Measurements from ENCODE around the gene CD151.

Gene CD151

DNA sequence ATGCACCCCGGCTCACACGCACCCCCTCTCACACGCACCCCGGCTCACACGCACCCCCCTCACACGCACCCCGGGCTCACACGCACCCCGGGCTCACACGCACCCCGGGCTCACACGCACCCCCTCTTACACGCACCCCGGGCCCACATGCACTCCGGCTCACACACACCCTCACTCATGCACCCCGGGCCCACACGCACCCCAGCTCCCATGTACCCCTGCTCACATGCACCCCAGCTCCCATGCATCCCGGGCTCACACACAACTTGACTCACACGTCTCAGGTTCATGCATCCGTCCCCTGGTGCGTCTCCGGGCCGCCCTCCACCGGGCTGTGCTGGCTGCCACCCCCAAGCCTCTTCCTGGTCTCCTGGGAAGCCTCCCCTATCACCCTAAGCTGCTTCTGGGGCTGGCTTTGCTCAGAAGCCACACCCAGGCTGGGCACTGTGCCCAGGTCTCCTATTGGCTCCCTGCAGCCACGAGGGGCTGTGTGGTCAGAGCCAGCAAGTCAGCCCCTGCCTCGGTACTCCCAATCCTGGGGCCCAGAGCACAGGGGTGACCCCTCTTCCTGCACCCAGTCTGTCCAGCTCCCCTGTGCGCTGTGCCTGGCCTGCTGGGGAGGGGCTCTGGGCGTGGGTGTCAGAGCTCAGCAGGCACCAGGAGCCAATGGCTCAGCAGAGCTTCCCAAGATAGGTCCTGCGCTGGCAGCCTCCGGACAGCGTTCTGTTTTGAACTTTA is 26.8 kb downstream of the CD151 start:
- DNase-seq, result no peak

DNA sequence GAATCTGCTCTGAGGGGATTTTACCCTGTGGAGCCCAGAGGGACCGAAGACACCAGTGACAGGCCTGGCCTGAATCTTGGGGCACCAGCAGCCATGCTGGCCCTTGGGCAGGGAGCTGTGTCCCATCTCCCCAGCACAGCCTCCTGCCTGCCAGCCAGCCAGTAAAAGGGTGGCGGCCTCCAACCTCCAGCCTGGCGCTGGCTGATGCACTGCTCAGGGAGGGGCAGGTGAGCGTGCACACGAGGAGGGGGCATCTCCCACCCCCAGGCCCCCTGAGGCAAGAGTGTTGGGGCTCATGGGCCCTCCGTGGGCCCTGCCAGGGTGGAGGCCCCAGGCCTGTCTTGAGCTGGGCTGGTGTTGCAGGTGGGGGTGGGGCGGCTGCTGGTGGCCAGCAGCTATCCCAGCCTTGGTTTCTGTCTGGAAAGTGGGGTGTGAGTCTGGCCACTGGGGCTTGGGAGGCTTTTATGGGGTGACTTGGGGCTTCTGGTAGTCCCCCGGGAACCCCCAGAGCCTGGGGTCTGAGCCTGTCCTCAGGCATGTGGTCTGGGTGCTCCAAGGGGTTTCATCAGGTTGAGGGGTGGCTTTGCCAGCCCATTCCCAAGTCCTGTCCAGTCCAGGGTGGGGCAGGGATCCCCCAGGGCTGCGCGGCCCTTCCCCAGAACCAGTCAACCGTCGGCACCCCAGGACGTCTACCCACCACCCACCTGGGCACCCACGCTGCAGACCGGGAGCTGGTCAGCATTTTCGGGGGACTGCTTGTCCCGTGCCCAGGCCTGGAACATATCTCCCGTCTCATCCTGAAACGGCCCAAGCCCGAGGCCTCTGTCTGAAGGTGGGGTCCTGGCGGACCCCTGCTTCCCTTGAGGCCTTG is 27.7 kb downstream of the CD151 start:
- no peak for DNase-seq

DNA sequence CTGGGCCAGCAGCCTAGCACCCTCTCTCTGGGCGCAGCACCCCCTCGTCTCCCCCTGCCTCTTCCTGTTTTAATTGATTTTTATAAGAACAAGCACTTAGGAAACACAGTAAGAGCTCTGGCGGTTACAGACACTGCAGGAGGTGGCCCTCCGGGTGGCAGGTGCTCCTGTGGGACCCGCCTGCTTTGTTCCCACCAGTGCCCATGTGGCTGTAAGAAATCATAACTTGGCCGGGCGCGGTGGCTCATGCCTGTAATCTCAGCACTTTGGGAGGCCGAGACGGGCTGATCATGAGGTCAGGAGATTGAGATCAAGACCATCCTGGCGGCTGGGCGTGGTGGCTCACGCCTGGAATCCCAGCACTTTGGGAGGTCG is 28.3 kb downstream of the CD151 start:
- no peak for DNase-seq

DNA sequence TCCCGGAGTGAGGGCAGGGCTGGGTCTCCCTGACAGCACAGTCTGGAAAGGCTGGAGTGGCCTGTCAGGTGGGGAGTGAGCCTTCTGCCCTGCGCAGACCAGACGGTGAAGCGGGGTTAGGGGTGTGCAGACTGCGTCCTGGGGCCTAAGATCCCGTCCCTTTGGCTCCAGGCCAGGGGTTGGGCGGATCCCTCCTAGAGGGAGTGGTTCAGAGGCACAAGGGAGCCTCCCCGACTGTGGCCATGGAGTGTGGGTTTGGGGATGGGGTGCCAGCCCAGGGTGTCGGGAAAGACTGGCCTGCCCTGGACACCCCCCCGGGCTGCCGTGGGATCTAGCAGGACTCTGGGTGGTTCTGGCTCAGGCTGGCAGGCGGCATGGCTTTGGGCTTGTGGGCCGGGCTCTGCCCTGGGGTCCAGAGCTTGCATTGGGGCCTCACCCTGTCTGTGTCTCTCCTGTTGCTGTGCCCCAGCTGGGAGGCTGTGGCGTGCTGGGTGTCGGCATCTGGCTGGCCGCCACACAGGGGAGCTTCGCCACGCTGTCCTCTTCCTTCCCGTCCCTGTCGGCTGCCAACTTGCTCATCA is 29.4 kb downstream of the CD151 start:
- no peak for DNase-seq

DNA sequence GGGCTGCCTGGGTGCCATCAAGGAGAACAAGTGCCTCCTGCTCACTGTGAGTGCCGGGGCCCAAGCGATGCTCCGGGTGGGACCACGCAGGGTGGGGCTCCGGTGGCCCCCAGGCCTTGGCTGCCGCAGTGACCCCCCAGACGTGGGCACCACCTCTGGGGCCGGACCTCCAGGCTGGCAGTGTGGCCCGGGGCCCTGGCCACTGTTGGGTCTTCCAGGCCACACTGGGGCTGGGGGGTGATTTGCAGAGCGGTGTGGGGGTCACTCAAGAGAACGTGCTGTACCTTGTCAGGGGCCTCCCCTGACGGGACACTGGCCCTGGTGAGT is 29.9 kb downstream of the CD151 start:
- DNase-seq, result no peak

DNA sequence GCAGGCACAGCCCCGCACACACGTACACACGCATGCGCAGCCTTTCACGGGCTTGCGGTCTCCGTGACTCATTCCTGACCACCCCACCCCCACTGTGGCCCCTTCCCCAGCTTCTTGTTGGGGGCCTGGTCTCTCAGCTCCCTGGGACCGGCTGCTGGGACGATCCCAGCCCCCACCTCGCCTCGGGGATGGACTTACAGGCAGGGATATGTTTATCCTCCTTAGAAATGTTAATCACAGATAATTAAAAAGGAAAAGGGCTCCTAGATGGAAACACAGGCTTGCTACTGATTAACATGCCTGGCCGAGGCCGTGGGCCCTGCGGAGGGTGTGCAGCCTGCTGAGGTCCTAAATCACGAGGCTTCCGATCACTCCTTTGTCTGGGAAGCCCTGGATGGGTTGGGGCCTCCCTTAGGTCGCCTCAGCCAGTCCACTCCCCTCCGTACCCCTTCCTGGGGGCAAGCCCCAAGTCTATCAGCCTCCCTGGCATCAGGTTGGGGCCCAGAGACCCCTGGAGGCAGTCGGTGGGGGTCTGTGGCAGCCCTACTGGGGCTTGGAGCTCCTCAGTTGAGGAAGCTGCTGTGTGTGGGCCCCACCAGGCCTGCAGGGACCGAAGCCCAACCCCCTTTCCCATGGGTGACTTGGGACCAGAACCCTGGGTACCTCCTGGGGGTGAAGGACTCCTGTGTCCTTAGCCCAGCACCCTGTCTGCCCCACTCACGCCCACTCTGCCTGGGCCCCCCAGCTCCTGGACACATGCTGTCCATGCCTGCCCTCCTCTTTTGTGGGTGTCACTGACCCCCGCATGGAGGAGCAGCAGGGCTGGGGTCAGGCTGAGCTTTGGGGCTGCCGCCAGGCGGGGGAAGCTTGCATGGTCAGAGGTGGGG is 30.5 kb downstream of the CD151 start:
- no peak for DNase-seq

DNA sequence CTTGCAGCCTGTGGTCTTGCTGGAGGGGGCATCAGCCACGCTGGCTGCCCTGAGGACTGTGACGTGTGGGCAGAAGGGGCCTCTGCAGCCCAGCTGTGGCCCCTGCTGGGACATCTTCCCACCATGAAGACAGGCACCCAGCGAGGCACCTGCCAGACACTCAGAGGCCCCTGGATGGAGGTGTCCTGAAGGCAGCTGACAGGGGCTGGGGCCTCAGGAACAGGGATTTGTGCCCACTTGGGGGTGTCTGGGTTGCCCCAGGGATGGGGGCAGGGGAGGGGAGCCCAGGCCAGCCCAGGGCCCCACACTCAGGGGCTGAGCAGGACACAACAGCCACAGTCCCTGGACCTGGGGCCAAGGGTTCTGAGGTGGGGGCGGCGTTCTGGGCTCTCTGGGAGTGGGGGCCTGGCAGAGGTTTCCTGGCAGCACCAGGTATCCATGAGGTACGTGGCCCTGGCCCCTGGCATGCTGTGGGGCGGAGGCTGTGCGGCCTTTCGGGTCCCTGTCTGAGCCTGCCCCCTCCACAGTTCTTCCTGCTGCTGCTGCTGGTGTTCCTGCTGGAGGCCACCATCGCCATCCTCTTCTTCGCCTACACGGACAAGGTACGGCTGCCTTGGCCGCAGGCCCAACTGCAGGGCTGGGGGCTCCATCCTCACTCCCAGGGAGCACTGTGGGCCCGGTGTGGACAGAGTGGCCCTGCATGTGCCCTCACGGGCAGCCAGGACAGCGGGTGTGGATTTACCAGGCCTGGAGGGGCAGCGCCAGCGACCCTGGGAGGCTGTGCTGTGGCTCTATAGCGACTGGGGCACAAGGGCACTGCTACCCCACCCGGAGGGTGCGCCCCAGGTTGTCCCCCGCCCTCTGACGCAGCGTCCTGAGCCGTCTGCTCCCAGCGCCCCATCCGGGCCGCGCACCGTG is 31.4 kb downstream of the CD151 start:
- DNase-seq, result no peak

DNA sequence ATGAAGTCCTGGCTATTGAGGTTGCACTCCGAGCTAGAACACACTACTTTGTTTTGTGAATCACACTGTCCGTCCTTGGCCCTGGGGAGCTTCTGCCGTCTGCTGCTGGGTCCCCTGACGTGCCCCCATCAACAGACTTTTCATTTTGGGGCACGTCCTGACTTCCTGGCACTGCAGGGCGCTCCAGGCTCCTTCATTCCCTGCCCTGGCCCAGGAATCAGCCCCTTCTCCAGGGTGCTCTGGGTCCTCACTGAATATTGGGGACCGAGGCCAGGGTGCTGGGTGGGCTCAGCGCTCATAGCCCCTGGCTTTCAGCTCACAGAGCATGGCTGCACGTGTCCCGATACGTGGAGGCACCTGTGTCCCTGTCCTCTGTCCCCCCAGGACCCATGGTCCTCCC is 32.1 kb downstream of the CD151 start:
- DNase-seq, result no peak

DNA sequence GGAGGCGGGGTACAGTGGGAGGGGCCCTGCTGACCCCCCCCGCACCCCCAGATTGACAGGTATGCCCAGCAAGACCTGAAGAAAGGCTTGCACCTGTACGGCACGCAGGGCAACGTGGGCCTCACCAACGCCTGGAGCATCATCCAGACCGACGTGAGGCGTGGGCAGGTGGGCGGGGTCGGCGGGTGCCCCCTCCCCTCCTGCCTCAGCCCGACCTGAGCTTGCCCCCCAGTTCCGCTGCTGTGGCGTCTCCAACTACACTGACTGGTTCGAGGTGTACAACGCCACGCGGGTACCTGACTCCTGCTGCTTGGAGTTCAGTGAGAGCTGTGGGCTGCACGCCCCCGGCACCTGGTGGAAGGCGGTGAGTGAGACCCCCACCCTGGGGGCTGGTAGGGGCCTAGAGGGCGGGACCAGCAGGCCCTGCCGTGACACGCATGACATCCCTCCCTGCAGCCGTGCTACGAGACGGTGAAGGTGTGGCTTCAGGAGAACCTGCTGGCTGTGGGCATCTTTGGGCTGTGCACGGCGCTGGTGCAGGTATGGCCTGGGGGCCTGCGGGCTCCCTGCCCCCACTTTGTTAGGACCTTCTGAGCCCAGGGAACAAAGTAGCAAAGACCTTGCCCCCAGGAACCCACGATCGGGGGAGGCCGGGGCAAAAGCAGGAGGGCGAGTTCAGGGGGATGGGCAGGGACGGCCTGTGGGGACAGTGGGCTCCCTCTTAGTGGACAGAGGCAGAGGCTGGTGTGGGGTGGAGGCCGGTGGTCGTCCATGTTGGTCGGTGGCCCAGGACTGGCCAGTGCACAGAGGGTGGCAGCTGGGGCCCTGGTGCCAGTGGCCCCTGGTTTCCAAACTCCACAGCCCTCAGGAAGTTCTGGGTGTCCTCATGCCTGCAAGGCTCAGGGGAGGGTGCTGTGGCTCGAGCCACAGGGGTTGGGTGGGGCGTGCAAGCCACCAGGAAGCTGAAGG is 33.0 kb downstream of the CD151 start:
- no peak for DNase-seq

DNA sequence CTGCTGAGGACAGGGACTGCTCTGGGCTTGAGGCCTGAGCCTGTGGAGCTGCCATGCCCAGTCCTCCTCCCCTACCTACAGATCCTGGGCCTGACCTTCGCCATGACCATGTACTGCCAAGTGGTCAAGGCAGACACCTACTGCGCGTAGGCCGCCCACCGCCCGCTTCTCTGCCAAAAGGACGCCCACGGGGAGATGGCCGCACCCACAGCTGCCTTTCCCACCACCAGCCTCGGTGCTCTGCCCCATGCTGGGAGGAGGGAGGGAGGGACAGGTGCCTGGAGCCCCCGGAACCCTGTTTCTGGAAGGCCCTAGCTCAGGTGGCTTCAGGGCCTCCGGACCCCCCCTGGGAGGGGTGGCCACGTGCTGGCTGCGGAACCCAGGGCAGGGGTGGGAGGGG is 33.7 kb downstream of the CD151 start:
- DNase-seq, result no peak

DNA sequence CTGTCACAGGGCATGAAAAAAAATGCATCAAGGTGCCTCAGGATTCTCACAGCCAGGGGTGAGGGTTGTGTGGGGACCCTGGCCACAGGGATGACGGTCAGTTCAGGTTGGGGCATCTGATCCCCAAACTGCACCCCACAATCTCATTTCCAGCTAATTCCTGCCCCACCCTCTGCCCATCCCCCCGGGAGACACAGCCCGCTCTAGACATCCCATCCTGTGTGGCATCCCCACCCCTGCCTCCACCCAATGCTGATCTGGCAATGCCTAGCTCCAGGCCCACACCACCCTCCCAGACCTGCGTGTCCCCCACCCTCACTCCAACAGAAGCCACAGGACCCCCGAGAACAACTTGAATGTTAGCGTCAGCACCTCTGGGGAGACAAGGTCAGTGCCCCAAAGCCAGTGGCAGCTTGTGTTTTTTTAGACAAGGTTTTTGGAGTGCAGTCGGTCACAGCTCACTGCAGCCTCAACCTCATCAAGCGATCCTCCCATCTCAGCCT is 35.2 kb downstream of the CD151 start:
- no peak for DNase-seq

DNA sequence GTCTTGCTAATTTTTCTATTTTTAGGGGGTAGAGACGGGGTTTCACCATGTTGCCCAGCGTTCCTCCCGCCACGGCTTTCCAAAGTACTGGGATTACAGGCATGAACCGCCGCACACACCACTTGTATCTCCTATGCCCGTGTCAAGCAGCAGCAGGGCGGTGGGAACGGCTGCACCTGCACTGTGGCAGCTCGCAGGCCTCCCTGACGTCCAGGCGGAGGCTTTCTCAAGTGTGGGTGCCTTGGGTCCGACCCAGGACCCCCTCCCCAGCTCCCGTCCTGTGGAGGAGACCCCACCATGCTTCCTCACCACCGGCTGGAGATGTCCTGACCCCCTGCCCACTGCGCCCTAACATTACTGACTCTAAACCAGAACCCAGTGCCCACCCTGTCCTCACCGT is 35.6 kb downstream of the CD151 start:
- DNase-seq, result no peak

DNA sequence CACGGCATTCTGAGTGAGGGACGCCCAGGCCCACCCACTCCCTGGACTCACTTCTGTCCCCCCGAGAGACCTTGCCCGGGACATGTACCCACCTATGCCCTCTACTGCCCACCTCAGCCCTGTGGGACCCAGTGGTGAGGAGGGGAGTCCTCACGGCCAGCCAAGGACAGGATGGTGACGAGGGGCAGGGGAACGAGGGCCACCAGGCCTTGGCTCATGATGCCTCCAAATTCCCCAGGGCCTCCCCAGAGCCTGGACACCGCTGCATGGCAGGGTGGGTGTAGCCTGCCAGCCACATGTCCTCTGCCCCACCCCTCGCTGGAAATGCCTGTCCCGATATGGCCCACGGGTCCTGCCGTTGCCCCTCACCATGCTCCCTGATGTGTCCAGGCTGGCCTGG is 36.0 kb downstream of the CD151 start:
- no peak for DNase-seq

DNA sequence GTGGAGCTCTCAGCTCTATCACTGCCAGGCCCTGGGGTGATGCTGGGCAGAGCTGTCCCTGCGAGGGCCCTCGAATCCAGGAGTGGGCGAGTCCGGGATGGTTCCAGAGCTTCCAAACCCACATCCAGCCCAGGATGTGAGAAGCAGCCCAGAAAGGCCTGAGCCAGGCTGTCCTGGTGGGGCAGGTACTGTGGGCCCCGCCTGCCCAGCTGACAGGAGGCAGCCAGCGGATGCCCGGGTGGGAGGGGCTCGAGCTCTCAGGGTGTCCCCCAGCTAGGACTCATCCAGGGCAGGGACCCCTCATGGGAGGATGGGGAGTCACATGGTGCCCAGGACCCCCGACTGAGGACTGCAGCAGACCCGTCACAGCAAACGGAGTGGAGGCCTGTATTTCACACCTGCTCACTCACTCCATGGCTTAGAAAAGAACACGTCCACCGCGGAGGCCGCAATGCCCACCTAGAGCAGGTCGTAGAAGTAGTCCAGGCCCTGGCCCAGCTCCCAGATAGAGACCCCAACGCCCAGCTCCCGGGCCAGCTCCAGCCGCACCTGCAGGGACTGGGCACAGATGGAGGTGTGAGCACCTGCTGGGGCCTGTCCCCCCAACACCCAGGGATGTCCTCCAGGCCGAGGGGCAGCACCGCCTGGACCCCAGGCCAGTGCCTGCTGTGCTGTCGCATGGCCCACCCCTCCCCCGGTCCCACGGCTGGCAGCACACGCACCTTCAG is 36.8 kb downstream of the CD151 start:
- no peak for DNase-seq

DNA sequence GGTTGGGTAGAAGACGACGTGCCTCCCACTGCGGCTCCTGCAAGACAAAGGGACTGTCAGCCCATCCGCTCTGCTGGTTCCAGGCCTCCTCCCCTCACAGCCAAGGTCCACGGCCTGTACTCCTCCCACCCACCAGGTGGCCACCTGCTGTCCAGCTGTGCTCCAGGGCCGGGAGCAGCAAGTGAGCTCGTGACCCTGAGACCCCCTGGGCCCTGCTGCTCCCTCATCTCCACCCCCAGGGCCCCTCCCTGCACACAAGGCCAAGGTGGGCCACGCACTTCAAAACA is 37.3 kb downstream of the CD151 start:
- DNase-seq, result no peak

DNA sequence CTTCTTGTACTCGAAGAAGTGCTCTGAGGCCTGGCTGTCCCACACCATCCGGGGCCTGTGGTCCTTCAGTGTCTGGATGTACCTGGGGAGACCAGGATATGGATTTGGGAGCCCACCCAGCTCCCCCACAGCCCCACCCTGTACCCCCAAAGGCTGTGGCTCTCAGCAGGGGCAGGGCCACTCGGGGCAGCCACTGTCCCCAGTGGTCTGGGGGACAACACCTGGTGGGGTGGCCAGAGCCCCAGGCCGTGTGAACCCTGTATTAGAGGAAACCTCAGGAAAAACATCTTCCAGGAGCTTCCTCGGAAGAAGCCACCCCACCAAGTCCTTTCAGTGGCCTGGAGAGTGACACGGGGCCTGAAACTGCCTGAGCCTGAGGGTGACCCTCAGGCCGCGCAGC is 37.7 kb downstream of the CD151 start:
- DNase-seq, result no peak

DNA sequence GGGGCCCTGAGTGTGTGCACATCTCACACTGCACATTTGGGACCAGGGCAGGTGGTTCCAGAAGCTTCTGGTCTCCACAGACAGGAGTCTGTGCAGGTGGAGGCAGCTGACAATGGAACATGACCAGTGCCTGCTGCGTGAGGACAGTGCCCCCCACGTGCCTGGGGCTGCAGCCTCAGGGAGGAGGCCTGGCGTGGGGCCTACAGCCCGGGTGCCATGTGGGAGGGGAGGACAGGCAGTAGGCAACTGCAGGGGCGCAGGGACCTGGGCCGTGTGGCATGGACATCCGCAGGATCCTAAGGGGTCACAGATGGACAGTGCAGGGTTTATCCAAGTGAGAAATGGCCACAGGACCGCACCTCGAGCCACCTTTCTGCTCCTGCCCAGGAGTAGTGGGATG is 38.7 kb downstream of the CD151 start:
- no peak for DNase-seq

DNA sequence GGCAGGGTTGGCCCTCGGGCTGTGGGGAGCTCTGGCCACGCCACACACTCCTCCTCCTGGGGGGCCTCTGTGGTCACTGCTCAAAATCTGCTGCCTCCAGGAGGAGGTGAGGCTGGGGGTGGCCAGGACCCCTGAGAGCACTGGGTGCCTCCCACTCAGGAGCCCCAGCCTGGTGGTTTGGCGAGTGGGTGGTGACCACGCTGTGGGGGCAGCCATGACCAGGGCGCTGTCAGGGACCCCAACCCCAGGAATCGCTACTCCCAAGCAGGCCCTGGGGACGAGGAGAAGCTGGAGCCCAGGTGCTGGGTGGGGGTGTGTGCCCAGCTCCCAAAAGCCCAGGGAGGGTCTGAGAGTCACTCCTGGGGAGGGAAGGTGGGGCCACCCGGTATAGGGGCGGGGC is 40.0 kb downstream of the CD151 start:
- DNase-seq, result no peak

DNA sequence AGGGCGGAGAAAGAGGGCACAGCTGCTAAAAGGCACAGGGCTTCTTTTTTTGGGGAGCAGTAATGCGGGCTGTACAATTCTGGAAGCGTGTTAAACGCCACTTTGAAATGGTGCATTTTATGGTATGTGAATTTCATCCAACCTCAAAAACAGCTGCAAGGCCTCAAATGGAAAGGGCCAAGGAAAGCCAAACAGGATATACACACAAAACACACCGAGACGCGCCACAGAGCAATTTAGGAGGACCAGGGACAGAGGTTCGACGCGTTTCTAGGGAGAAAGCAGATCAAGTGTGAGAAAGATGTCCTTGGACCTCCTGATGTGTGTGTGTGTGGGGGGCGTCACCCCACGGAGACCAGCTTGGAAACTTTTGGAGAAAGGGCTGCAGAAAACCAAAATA is 41.0 kb downstream of the CD151 start:
- DNase-seq, result no peak

DNA sequence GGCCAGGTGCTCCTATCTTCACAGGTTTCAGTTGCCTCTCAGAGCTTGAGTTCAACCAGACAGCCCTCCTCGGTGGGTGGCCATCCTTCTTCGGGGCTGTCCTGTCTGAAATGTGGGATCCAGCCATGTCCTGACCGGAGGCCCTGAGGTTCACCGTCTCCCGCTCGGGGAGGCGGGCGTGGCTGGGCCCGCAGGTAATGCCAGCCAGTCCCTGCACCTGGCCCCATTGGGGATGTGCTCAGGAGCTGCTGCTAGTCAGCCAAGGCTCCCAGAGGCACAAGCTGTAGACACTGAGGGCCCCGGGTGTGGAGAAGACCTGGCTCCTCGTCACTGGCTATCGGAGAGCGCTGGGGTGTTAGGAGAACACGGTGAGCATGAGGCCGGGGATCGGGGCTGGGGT is 42.5 kb downstream of the CD151 start:
- no peak for DNase-seq

Measured in activated CD4-positive, alpha-beta T cell treated with anti-CD3 and anti-CD28 coated beads for 48 hours (primary cell).